ENCODE measurements around the gene RNF126.

RNF126 gene

DNA sequence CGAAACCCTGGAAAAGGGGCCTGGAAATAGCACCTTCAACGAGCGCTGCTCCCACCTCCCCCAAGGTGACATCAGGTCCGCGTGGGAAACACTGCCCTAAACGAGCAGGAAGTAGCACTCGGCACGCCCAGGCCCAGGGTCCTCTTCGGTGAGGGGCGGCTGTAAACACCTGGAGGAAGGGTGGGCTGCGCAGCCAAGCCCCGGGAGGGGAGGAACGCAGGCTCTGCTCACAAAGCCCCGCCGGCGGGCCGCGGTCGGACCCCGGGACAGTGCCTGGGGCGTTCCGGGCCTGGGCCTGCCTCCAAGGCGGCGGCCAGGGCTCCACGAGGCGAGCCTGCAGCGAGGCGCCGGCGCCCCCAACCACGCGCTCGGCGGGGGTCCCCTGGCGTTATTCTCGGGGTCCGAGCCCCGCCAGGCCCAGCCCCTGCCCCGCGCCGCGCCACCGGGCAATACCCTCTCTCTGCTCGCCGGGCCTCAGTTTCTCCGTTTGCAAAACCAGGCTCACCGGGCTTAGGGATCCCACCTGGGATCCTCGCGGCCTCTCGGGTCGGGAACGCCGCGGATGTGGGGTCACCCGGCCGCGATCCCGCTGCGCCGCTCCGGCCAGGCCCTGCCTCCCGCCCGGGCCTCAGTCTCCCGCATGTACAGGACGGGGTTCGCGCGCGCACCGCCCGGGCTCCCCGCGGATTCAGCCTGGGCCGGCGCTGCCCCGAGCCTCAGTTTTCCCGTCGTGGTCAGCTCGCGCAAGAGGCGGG is 630 bp downstream of the RNF126 start:
- peak; percentile 53 for DNase-seq (ENCODE audit: low read depth)

DNA sequence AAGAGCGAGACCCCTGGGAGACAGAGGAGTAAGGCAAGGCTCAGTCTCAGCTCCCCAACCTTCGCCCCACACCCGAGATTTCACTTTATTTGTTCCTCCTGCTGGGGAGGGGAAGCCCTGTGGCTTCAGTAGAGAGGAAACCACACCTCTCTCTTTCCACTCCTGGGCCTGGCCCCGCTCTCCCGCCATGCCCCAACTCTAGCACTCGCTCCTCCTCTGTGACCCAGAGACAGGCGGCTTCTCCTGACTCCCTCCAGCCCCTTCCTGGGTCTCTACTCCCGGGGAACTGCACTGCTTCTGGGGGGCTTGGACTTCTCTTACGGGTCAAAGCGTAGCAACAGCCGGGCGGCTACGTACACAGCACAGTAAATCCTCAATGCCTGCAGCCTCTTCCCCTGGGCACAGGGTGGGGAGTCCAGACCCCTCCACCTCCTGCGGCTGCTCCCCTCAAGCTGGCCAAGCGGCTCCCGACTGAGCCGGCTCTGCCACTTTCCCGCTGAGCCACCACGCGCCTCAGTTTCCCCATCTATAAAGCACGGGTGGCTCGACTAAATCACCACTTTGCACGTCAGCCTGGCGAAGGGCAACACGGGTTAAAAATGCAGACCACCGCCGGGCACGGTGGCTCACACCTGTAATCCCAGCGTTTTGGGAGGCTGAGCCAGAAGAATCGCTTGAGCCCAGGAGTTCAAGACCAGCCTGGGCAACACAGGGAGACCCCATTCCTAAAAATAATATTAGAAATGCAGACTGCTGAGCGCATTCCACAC is 1.4 kb downstream of the RNF126 start:
- no peak for DNase-seq (ENCODE audit: low read depth)

DNA sequence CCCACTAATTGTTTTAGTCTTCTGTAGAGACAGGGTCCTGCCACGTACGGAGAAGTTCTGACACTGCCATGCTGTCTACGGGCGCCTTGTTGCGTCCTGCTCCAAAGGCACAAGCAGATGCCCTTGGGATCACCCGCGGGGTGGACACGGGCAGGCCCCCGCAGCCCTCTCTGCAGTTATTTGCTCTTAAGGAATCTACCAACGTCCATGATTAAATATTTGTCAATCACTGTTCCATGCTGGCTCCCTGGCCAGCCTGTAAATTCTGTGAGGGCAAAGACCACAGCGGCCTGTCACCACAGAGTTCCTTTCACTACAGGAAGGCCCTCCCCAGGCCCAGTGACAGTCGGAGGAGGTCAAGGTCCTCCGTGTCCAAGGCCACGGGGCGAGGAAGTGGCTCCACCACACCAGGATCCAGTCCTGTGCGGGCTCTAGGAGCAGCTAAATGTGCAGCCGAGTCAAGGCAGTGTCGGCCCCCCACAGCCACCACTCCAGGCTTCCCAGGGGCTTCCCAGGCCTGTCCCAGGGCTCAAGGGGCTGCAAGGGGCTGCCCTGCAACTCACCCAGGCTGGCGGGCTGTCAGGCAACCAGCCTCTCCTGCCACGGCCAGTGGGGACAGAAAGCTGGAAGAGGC is 2.1 kb downstream of the RNF126 start:
- DNase-seq (ENCODE audit: low read depth), result no peak

DNA sequence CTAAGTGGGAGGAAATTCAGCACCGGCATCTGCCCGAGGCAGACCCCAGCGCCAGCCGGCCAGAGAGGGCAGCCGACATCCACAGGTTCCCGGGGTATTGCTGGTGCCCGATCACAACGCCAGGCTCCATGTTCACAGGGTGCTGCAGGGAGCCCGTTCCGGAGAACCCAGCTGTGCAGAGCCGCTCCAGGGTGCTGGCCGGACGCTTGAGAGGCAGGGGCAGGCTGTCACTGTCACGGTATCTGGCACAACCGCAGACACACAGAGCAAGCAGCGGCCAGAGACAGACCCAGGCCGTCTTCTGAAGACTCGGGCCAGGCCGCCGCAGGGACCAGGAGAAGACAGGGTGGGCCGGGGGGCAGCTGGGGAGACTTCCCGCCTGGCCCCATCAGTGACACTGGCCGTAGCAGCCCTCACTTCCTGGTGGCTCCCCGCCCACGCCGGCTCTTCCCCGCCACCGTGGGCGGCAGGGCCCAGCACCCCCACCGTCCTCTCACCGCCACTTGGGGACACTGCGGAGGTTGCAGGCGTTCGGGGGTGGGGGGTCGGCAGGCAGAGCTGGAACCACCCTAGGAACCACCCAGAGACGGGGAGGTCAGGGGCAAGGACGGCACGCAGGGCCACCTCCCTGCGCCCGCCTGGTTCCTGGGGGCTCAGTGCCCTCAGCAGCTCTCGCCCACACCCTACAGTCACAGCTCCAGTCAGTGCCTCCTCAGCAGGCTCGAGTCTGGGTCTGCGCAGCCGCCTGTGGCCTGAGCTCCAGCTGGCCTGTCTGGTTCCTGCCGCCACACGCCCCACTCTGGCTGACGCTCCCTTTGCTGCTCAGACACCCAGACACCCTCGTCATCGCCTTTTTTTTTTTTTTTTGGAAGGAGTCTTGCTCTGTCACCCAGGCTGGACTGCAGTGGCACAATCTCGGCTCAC is 3.8 kb downstream of the RNF126 start:
- no peak for DNase-seq (ENCODE audit: low read depth)

DNA sequence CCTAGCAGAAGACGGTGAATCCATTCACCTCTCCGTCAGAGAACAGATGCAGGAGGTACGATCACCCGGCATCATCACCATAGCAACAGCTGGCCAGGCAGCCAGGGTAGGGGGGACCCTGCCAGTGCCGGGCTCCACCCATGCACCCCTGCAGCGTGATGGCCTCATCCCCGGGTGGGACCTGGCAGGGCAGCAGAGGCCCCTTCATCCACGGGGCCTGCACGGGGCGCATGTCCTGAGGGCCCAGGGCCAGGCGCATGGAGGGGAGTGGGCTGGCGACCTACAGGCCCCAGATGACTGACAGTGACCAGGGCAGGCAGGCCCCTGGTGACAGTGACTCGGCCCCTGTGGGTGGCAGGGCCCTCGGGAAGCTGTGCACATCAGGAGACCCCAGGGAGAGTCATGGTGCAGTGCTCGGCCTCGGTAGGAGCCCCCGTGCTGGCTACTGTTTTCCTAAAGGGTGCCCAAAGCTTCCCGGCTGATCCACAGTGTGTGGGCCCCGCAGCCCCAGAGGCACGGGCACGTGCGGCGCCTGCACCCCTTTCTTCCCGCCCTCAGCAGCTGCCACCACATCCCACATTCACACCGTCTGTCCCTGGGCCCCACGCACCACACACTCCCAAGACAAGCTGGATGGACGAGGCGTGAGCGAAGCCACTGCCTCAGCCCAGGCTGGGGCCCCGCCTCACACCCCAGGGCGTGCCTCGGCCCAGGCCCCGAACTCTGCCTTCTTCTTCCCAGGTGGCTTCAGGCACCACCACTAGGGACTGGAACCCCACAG is 4.8 kb downstream of the RNF126 start:
- no peak for DNase-seq (ENCODE audit: low read depth)

DNA sequence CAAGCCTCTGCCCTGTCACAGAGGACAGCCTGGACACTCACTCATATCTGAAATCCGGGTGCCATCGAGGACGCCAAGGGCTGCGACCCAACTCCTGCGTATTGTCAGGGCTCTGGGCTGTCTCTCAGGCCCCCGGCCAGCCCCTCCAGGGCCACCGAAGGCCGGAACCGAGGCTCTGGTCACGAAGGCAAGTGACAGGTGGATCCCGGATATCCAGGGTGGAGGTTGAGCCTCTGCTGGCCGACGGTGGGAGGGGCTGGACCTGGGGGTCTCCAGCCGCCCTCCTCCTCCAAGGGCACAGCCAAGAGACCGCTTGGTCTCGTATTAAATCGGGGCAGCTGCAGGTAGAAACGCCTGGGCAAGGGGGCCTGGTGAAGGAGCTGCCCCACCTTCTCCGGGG is 5.4 kb downstream of the RNF126 start:
- no peak for DNase-seq (ENCODE audit: low read depth)

DNA sequence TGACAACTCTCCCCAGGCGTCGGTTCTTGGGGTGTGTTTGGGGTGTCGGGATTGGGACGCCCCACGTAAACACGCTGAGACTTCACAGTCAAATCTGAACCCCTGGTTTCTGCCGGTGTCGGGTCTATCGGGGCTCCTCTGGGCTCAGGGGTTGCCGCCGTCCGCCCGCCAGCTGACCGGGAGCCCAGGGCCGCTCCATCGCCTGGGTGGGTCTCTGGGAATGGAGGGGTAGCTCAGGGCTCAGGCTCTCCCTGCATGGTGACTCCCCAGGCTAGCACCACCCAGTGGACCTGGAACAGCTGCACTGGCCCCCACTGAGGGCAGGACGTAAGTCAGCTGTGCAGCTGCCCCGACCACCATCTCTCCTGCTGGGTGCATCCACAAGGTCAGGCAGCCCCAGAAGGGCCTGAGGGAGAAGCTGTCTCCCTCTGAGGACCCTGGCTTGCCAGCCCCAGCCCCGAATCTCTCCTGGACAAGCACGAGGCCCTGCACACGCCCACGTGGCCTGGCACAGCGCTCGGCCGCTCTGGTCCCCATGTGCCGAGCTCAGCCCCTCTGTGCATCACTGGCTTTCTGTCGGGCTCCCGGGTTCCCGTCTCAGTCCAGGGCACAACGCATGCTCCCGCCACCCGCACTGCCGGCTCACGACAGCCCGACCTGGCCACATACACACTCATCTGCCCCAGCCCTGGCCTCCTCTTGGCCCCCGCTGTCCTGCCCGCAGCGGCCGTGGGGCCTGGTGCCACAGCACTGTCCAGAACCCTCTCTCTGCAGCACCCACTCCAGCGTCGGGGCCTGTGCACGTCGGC is 6.1 kb downstream of the RNF126 start:
- no peak for DNase-seq (ENCODE audit: low read depth)

DNA sequence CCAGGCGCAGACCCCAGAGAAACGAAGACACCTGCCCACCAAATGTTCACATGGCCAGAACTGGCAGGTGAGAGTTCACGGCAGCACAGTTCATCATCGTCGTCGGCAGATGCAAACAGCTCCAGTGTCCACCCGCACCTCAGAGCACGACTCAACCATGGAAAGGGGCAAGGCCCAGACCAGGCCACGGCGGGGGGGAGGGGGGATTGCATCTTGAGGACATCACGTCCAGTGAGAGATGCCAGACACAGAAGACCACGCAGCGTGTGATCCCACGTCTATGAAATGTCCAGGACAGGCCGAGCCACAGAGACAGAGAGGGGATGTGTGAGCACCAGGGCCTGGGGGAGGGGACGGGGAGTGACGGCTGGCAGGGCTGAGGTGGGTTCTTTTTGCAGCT is 7.3 kb downstream of the RNF126 start:
- DNase-seq (ENCODE audit: low read depth), result no peak

DNA sequence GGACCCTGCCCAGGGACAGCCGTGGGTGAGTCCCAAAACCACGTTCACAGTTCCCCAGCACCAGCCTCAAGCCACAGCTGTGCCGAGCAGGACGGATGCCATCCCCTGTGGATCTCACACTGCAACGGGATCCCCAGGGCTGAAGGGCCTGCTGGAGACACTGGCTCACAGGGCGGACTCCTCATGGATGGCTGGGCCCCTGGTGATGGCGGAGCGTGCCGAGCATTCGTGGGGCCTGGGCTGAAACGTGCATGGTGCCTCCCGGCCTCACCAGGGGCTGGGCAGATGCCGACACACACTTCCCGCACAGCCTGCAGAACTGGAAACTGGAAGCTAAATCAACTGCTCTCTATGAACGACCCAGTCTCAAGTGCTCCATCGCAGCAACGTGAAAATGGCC is 9.6 kb downstream of the RNF126 start:
- no peak for DNase-seq (ENCODE audit: low read depth)

DNA sequence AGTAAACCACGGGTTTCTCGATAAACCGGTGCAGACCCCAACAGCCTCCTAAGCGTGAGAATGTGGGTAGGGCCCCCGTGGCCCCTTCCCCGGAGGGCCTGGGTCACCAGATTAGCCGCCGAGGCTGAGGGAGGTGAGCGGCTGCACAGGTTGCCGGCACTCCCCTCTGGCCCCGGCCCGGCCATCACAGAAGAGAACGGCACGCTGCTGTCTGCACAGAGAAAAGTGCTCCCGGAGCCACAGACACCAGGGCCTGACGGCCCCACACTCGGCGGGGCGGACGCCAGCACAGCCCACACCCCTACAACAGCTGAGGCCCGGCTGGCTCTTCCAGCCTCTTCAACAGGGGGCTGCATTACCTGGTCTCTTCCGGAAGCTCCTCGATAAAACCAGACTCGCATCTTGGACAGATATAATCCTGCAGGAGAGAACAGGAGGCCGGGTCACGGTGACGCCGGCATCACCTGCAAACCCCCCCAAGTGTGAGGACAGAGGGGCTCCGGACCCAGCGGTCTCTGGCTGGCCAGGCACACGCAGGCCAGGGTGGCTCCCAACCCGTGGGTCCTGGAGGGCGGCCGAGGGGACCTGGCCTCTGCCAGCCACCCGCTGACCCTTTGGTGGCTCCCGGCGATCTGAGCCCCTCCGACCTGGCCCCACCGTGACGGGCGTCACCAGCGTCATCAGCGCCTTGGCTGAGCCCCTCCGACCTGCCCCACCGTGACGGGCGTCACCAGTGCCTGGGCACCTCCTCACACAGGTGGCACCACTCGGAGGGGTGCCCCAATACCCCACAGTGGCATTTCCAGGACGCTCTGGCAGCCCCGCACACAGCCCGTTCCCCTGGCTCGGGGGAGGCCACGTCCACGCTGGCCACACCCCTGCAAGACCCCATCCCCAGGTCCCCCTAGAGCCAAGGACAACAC is 10.3 kb downstream of the RNF126 start:
- DNase-seq (ENCODE audit: low read depth), result no peak

DNA sequence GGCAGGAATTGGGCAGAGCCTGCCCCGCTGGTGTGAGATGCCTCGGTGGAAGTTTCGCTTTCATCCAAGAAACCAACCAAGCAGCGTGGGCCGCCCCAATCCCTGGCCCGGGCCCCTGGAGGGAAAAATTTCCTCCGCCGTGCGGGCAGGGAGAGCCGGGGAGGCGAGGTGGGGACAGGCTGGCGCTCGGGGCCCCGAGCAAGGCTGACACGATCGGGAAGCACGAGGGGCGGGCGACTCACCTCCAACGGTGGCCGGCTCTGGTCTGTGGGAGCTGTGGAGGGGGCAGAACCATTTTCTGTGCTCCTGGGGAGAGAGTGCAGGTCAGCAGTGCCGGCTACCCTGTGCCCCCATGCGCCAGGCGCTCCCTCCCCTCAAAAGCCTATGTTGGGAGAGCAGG is 11.0 kb downstream of the RNF126 start:
- no peak for DNase-seq (ENCODE audit: low read depth)

DNA sequence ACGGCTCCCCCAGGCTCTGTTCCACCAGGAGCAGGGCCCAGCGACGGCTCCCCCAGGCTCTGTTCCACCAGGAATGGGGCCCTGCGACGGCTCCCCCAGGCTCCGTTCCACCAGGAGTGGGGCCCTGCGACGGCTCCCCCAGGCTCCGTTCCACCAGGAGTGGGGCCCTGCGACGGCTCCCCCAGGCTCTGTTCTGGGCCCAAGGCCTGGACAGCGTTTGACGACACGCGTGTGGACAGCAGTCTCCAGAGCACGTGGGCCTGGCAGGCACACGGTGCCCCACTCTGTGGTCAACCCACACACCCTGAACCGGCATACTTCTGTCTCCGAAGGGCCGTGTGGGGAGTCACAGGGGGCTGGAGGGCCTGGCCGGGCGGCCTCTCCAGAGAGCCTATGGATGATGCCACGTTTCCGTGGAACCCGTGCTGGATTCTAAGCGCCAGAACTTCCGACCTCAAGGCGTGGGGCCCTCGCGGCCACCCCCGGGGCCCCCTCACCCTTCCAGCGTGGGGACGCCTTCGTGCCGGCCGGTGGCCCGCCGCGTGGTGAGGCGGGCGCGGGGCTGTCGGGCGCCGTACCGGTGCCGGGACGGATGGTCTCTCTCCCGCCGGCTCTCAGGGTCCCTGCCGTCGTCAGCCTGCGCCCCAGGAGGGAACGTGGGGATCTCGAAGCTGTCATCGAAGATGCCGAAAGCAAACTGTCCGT is 11.7 kb downstream of the RNF126 start:
- no peak for DNase-seq (ENCODE audit: low read depth)

DNA sequence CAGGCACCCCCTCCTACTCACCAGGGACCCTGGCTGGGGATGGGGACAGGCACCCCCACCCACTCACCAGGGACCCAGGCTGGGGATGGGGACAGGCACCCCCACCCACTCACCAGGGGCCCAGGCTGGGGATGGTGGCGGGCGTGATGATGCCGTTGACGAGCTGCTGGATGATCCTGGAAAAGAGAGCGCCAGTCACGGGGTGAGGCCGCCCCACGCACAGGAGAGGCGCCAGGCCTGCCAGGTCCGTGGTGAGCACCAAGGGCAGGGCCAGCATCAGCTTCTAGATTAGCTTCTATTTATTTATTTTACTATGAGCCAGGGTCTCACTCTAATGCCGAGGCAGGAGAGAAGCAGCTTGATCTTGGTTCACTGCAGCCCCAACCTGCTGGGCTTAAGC is 12.9 kb downstream of the RNF126 start:
- no peak for DNase-seq (ENCODE audit: low read depth)

DNA sequence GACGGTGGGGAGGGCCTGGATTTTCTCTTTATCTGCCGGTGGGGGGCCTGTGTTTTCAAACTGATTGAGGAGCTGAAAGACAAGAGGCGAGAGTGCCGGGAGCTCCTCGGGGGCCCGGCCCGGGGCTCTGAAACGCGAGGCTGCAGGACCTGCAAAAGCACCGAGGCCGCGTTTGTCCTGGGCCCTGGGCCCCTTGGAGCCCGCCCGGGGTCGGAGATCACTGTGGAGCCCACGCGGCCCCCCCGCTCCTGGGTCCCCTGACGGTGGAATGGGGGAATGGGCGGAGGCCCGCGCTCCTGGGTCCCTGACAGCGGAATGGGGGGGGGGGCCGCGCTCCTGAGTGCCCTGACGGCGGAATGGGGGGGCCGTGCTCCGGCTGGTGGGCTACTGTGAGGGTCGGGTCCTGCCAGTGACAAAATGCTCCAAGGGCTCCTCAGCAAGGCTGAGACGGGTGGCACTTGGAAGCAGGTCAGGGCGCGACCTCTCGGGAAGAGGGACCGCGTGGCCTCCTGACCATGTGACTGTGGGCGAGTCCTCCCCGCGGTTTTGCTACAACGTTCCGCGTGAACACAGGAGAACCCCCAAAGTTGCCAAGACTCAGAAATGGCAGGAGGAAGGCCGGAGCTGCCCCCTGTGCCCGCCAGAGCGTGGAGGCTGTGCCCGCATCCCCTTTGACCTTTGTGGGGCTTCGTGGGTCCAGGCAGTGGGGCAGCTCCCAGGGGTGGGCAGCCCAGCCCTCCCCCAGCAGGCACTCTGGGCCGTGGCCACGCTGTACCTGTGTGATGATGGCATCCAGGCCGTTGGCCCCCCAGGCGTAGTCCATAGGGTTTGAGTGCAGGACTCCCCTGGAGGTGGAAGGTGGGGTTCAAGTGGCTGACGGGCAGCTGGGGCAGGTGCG is 13.9 kb downstream of the RNF126 start:
- DNase-seq (ENCODE audit: low read depth), result no peak

DNA sequence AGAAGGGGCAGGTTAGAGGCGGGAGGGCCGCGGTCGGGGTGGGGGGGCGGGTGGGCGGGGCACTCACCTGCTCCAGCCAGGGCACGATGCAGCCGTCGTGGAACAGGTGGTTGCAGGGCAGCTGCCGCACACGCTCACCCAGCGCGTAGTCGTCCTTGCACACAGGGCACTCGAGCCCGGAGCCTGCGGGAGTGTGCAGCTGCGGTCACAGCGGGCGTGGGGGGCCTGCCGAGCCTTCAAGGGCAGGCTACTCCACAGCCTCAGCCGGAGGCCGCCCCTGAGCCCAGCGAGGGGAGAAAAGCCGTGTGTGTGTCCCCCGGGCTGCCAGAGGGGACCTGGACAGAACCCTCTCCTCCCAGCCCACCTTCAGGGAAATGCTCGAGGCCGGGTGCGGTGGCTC is 14.7 kb downstream of the RNF126 start:
- DNase-seq (ENCODE audit: low read depth), result no peak

DNA sequence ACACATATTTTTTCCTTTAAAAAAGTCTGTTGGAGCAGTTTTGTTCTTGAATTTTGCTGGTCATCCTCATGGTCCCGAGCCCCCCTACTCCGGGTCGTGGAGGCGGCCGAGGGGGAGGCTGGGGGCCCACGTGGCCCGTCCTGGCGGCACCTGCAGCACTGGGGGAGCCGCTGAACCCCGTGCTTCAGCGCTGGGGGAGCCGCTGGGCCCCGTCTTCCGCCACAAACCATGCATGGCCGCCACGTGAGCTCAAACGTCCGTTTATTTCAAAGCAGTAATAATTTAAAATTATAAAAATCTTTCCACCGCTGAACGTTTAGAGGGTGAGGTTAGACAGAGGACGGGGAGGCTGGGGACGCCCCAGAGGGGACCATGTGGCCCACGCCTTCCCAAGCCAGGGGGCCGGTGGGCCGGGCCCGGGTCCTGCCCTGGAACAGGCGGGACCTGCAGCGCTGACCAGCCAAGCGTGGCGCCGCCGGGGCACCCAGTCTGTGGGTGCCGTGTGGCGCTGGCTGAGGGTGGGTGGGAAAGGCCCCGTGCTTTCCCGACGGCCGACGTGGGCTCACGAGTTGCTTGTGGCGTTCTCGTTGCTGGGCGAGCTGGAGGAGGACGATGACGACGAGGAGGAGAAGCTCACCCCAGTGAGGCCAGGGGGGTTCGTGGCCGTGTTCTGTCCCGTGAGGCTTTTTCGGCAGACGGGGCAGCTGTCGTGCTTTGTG is 15.3 kb downstream of the RNF126 start:
- DNase-seq (ENCODE audit: low read depth), result no peak
